Measurements from ENCODE around the gene FTCD.
A peak's percentile ranks its signal among the peaks of the same experiment; 100 is the strongest.
"Not testable (repeated sequence)": the region's sequence is repeated elsewhere in the genome, so short reads cannot be mapped to it uniquely, and the experiment has no call there.

The FTCD gene

DNA sequence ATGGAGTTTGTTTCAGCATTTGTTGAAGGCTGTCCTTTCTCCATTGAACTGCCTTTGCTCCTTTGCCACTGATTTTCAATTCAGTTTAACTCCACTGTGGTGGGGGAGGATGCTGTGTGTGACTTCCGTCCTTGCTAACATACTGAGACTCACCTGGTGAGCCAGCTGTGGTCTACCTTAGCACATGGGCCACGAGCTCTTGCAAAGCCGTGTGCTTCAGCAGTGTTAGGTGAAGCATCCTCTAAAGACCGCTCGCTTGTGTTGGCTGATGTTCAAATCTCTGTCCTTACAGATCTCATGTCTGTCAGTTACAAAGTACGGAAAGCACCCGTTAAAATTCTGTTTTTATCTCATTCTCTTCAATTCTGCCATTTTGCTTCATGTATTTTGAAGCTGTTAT, 32.4 kb upstream of the FTCD start:
- DNase-seq: no peak

- no peak for DNase-seq
These were observed 31.9 kb upstream of the FTCD start for GRCh38 chr21:46187261-46187660.

GRCh38 chr21:46185716-46186115, 30.3 kb upstream of the FTCD start:
- DNase-seq: no peak

DNA sequence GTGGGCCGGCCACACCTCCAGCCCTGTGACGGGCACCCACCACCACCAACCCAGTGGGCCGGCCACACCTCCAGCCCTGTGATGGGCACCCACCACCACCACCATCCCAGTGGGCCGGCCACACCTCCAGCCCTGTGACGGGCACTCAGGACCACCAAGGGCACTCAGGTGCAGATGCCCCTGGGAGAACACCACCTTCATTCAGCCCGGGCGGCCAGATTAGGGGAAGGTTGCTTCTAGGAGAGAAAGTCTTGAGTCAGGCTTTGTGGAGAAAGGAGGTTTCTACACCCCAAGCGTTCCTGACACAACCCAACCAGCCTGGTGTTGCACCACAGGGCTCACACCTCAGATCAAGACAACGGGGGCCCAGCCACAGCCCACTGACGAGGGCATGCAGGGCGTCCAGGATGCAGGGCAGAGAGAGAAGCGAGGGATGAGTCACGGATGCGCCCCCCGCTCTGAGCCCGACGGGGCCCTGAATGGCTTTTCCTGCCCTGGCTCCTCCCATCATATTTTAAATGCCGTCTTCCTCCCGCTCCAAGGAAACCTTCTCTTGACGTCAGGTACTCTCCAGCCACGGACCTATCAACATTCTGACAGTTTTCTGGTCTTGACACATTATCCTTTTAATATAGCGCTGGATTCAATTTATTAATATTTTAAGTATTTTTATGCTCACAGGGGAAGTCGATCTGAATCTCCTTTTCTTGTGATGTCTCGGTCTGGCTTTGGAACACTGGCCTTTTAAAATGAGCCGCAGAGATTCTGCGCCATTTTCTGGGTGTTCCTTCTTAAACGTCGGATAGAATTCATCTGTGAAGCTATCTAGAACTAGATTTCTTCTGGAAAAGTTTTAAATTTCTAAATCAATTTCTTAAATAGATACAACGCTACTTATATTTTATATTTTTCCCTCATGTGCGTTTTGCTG, 29.5 kb upstream of the FTCD start:
- DNase-seq: peak; percentile 13

GRCh38 chr21:46183910-46184624, 28.7 kb upstream of the FTCD start, which contains the start of gene SPATC1L:
Gene SPATC1L, minus strand, starts transcription at chr21:46184459. Its CDS starts 1,643 bp downstream, at chr21:46182816.
- DNase-seq: no peak

- DNase-seq: not testable (repeated sequence)
These were observed 28.0 kb upstream of the FTCD start for GRCh38 chr21:46183337-46183909.

- no peak for DNase-seq
These were observed 27.4 kb upstream of the FTCD start for GRCh38 chr21:46182548-46183336.

- DNase-seq: no peak
These were observed 26.7 kb upstream of the FTCD start for GRCh38 chr21:46181953-46182547.

DNA sequence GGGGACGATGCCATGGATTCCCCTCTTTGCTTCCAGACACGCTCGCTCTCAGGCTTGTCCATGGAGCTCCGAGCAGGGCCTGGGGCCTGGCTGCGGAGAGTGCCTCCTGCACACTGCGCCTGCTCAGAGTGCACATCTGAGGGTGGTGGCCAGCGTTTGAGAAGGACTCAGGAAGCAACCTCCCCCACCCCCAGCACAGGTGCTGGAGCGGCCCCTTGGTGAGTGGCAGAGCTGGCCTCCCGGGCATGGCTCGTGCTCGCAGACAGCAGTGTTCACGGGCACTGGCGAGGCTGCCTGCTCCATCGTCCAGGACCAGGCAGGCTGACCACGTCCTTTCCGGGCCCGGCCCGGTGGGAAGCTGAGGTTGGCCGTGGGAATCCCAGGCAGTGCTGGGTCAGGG, 26.1 kb upstream of the FTCD start:
- DNase-seq: no peak

DNA sequence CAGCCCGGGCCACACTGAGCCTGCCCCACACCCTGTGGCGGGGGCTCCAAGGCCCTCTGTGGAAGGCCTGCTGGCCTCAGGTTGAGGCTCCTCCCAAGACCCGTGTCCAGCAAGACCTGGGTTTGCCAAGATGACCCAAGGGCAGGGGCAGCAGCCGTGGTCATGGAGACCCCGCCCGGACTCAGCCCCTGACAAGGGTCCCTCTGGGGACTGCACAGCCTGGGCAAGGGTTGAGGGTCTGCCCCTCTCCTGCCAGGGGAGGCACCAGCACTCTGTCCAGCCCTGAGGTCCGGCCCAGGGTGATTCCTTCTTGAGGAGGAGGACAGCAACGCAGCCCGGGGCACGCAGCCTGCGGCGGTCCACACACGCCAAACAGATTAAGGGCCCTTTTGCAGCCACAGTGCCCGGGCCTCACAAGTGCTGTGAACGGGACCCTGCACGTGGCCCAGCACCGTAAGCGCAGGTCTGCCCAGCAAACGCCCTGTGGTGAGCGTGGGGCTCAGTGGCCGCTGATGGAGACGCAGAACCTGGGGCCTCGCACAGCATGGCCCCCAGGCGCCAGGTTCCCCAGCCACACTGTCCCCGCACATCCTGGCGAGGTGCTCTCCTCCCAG, 25.5 kb upstream of the FTCD start:
- DNase-seq: no peak

- DNase-seq: no peak
These were observed 24.8 kb upstream of the FTCD start for GRCh38 chr21:46180079-46180722.

- no peak for DNase-seq
These were observed 24.3 kb upstream of the FTCD start for GRCh38 chr21:46179708-46180078.

- no peak for DNase-seq
These were observed 23.6 kb upstream of the FTCD start for GRCh38 chr21:46178961-46179360.

DNA sequence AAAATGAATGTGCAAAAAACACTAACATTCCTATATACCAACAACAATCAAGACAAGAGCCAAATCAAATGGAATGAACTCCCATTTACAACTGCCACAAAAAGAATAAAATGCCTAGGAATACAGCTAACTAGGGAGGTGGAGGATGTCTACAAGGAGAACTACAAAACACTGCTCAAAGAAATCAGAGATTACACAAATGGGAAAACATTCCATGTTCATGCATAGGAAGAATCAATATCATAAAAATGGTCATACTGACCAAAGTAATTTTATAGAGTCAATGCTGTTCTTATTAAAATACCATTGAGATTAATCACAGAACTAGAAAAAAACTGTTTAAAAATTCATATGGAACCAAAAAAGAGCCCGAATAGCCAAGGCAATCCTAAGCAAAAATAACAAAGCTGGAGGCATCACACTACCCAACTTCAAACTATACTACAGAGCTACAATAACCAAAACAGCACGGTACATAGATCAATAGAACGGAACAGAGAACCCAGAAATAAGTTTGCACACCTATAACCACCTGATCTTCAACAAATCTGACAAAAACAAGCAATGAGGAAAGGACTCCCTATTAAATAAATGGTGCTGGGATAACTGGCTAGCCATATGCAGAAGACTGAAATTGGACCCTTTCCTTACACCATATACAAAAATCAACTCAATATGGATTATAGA, 21.2 kb upstream of the FTCD start:
- not testable (repeated sequence) for DNase-seq

GRCh38 chr21:46173573-46173972, 18.2 kb upstream of the FTCD start:
- no peak for DNase-seq

- DNase-seq: no peak
These were observed 17.6 kb upstream of the FTCD start for GRCh38 chr21:46172863-46173528.

DNA sequence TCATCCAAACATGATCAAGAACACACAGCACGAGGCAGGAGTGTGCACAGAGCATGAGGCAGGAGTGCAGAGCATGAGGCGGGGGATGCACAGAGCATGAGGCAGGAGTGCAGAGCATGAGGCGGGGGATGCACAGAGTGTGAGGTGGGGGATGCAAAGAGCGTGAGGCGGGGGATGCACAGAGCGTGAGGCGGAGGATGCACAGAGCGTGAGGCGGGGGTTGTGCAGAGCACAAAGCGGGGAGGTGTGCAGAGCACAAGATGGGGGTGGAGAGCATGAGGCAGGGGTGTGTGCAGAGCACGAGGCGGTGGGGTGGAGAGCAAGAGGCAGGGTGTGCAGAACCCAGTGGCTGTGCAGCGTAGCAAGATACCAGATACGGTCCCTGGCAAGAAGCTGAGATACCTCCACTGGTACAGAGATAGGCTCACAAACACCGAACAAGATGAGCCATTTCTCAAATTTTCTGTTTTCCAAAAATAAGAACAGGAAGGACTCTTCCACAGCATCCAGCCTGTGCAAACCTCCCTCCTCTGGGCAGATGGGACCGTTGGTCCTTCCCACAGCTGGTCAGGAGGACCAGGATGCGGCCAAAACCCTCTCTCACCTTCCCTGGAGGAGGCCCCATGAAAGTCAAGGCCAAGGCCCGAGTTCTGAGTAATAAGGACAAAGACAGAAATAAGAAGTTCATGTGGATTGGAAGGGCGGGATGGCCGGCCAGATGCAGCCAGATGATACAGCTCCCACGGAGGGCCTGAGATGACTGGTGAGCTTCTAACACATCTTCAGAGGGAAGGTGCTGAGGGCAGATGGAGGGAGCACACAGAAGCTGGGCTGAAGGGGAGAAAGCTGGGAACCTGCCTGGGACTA, 16.9 kb upstream of the FTCD start:
- DNase-seq: no peak

- no peak for DNase-seq
These were observed 16.2 kb upstream of the FTCD start for GRCh38 chr21:46171585-46171984.
